ENCODE measurements around the gene SCPEP1.

DNA sequence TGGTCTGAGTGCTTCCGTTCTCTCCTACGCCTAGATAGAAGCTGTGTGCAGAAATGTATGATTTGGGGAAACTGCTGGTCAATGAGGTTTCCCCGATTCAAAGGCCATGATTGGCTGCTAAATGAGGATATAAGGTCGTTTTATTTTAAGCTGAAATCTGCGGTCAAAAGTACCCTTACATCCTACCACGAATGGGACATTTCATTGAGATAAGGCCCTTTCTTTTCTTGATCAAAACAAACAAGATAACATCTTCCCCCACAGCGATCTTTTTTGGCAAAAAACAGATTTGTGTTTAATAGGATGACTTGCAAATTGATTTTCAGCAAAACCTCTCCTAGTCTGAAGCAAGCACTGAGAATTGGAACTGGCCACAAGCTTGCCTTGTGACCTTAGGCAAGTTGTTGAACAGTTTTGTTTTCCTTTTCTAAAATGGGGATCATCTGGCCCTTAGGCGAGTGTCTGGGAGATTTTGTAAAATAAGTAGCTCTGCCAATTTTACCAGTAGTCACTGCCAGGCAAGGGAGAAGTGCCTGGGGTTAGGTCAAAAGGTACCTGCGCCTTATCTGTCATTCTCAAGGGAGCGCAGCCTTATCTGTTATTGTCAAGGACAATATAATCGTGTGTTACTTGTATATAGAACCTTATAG, 635 bp downstream of the SCPEP1 start:
- TF ChIP-seq, protein P1, sequence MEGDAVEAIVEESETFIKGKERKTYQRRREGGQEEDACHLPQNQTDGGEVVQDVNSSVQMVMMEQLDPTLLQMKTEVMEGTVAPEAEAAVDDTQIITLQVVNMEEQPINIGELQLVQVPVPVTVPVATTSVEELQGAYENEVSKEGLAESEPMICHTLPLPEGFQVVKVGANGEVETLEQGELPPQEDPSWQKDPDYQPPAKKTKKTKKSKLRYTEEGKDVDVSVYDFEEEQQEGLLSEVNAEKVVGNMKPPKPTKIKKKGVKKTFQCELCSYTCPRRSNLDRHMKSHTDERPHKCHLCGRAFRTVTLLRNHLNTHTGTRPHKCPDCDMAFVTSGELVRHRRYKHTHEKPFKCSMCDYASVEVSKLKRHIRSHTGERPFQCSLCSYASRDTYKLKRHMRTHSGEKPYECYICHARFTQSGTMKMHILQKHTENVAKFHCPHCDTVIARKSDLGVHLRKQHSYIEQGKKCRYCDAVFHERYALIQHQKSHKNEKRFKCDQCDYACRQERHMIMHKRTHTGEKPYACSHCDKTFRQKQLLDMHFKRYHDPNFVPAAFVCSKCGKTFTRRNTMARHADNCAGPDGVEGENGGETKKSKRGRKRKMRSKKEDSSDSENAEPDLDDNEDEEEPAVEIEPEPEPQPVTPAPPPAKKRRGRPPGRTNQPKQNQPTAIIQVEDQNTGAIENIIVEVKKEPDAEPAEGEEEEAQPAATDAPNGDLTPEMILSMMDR (IDR thresholded peaks at IDR 0.05) = no peak
- no peak for TF ChIP-seq POLR2AphosphoS5 (IDR thresholded peaks at IDR 0.05; ENCODE audit: insufficient read depth in 1 of 2, low read depth in 1 of 2)
